ENCODE measurements around the gene SH3RF3. TPM values are rescaled to one million over a fixed set of nuclear protein-coding genes. Genes with fewer than 3 reads are reported as not detected.
A peak's percentile ranks its signal among the peaks of the same experiment; 100 is the strongest.

The SH3RF3 gene
- total RNA-seq, 2 experiments from 2014 or later: 0.31 to 0.36 TPM

DNA sequence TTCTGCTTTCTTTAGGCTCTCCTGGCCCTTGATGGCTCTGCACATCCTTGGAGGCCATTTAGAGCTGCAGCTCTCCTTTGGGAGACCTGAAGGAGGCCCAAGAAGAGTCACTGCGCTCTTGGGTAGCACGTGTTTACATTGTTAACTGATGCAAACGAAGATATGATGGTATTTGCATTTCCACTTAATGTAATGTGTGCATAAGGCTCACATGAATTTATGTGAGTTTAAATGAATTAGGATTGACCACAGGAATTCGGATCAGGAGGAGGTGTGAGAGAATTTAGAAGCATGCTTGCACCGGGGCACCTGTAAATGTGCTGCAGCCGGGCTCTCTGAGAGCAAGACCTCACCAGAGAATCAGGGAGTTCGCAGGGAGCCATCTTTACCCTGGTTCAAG lies 7.5 kb downstream of the SH3RF3 start:
- H3K4me3 Mint-ChIP-seq: no peak overlapping the region
- H3K27me3 Mint-ChIP-seq: peaks cover 9% of the 10 kb centered on the region
- H3K4me1 Mint-ChIP-seq: peaks cover 8% of the 10 kb centered on the region
- H3K27ac Mint-ChIP-seq: no peak overlapping the region
- no peak for ATAC-seq (ENCODE audit: low read depth)
- POLR2A ChIA-PET: no interaction called here
- no peaks in the 10 kb centered on the region for H3K9me3 Mint-ChIP-seq
- DNase-seq: no peak
- H3K36me3 Mint-ChIP-seq: no peaks in the 10 kb centered on the region

DNA sequence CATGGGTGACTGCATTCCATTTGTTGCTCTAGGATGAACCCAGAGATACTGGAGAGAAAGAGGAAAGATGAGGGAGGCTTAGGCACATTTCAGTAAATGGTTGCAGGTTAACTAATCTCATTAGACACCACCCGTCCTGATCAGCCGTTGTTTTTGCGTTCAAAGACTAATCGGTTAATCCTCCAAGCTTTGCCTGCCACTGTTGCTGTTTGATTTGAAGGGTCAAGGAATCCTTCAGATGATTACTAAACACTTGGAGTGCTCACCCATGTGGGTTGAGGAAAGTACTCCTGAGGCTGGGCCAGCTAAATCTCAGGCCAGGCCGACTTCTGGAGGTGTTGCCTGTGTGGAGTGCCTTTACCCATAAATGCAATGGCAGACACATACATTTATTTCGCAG lies 8.6 kb downstream of the SH3RF3 start:
- no peak for ATAC-seq (ENCODE audit: low read depth)
- H3K4me1 Mint-ChIP-seq: peaks cover 9% of the 10 kb centered on the region
- H3K4me3 Mint-ChIP-seq: no peak overlapping the region
- POLR2A ChIA-PET: no interaction called here
- no peaks in the 10 kb centered on the region for H3K36me3 Mint-ChIP-seq
- H3K27me3 Mint-ChIP-seq: peaks cover 9% of the 10 kb centered on the region
- no peak for DNase-seq
- no peak overlapping the region for H3K27ac Mint-ChIP-seq
- no peaks in the 10 kb centered on the region for H3K9me3 Mint-ChIP-seq

DNA sequence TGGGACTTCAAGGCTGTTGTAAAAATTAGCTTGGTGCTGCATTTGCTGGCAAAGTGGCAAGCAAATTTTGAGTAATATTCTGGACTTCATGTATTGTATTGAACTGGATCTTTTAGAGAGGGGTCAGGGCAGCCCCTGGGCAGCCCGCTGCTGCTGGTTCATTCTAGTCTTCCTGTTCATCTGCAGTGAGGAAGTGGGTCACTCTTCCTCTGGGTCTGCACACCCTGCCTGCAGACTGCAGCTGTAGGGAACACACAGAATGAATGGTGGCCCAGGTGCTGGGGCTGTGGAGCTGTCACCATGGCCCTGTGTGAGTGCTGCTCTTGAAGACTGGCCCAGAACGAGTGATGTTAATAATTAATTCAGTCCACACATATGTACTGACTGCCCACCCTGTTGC lies 9.4 kb downstream of the SH3RF3 start:
- POLR2A ChIA-PET: no interaction called here
- H3K4me3 Mint-ChIP-seq: no peak overlapping the region
- DNase-seq (no peak), ATAC-seq (ENCODE audit: low read depth) (no peak)
- H3K4me1 Mint-ChIP-seq: peaks cover 10% of the 10 kb centered on the region
- no peak overlapping the region for H3K27ac Mint-ChIP-seq
- H3K36me3 Mint-ChIP-seq: no peaks in the 10 kb centered on the region
- no peaks in the 10 kb centered on the region for H3K9me3 Mint-ChIP-seq
- peaks cover 9% of the 10 kb centered on the region for H3K27me3 Mint-ChIP-seq

DNA sequence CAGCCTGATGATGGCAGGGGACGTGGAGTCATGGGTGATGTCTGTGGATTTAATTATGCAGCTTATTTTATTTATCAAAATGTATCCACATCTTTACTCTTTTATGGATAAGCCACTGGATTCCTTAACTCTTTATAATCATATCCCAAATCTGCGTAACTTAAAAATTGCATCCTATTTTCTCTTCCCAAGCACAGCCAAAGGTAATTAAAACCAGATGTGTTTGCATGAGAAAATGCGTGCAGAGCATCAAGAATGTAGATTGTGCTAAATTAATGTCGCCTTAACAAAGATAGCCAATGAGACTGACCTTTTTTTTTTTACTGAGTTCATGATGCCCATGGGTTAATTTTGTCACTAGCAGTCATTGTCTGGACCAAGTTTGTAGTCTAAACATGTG lies 10.0 kb downstream of the SH3RF3 start:
- POLR2A ChIA-PET: no interaction called here
- H3K4me3 Mint-ChIP-seq: no peak overlapping the region
- peaks cover 13% of the 10 kb centered on the region for H3K4me1 Mint-ChIP-seq
- DNase-seq (no peak), ATAC-seq (ENCODE audit: low read depth) (no peak)
- no peak overlapping the region for H3K27ac Mint-ChIP-seq
- H3K9me3 Mint-ChIP-seq: no peaks in the 10 kb centered on the region
- H3K27me3 Mint-ChIP-seq: peaks cover 9% of the 10 kb centered on the region
- H3K36me3 Mint-ChIP-seq: no peaks in the 10 kb centered on the region

DNA sequence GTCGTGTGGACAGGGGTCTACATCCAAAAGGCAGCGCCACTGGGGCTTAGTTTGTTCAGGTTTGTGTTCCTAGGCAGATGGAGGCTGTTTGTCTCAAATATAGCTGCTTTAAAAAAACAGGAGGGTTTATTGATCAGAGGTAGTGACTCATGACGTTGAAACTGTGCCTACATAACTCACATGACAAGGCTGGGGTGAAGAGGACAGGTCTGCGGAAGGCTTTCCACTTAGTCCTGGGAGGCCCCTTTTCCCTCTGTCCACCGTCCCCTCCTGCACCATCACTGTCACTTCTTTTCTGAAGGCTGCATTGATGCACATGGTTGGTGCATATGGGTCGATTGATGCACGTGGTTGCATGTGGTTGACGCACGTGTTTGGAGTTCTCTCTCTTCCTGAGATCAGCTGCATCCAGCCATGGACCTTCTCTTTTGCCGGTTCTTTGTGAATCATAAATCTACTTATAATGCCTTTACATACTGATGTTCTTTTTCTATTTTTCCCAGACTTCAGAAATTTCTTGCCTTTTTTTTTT lies 10.9 kb downstream of the SH3RF3 start:
- Mint-ChIP-seq H3K4me1 (peaks cover 13% of the 10 kb centered on the region), H3K4me3 (no peak overlapping the region), H3K27ac (no peak overlapping the region), H3K36me3 (no peaks in the 10 kb centered on the region), H3K27me3 (peaks cover 6% of the 10 kb centered on the region), H3K9me3 (no peaks in the 10 kb centered on the region)
- DNase-seq (no peak), ATAC-seq (ENCODE audit: low read depth) (no peak)
- POLR2A ChIA-PET: no interaction called here

DNA sequence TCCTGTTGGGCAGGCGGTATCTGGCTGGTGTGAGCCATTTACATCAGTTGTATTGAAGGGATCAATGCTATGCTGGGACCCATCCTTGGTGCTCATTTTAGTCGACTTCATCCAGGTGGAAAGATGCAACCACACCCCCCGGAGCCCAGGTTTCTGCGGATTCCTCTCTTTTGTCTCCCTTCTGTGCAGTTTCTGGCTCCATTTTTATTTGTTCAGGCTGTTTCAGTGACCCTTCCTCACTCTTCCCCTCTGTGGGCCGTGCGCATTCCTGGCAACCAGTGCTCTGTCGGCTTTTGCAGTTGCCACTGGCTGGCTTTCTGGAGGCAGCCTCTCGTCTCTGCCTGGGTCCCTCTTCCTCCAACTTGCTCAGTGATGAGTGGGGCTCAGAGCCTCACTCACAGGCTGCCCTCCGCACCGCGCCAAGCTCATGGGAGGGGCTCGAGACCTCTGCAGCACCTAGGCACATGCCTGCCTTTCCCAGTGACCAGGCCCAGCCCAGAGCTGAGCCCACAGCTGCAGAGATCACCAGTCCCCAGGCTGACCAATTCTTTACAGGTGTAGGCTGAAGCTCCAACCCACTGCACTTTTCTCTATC lies 12.1 kb downstream of the SH3RF3 start:
- peaks cover 6% of the 10 kb centered on the region for H3K27me3 Mint-ChIP-seq
- no peaks in the 10 kb centered on the region for H3K9me3 Mint-ChIP-seq
- peaks cover 13% of the 10 kb centered on the region for H3K4me1 Mint-ChIP-seq
- POLR2A ChIA-PET: no interaction called here
- DNase-seq (no peak), ATAC-seq (ENCODE audit: low read depth) (no peak)
- H3K36me3 Mint-ChIP-seq: no peaks in the 10 kb centered on the region
- H3K27ac Mint-ChIP-seq: no peak overlapping the region
- no peak overlapping the region for H3K4me3 Mint-ChIP-seq

DNA sequence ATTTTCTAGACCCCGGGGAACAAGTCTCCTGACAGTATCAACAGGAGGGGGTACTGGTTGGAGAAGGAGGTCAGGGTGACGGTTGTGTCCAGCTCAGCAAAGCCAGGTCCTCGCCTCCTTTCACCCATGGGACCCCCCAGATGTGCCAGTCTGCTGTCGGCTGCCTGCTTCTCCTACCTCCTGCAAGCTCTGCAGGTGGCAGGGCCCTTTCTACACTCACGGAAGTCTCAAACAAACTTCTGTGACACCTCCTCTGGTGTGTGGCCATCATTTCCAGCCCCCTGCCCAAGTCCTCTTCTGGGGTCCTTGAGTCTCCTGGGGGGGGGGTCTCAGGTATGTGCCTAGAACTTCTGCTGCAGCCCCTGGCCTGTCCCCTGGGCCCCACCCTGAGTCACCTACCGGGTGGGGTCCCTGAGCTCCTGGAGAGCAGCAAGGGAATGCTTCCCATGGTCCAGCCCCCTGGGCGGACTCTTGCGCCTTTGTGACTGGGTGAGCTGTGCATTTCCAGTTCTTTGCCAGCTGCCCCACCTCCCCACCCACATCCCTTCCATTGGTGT lies 12.8 kb downstream of the SH3RF3 start:
- Mint-ChIP-seq H3K4me3 (no peak overlapping the region), H3K4me1 (peaks cover 13% of the 10 kb centered on the region), H3K36me3 (no peaks in the 10 kb centered on the region), H3K27ac (no peak overlapping the region), H3K9me3 (no peaks in the 10 kb centered on the region), H3K27me3 (peaks cover 7% of the 10 kb centered on the region)
- no peak for ATAC-seq (ENCODE audit: low read depth)
- POLR2A ChIA-PET: no interaction called here
- DNase-seq: no peak

DNA sequence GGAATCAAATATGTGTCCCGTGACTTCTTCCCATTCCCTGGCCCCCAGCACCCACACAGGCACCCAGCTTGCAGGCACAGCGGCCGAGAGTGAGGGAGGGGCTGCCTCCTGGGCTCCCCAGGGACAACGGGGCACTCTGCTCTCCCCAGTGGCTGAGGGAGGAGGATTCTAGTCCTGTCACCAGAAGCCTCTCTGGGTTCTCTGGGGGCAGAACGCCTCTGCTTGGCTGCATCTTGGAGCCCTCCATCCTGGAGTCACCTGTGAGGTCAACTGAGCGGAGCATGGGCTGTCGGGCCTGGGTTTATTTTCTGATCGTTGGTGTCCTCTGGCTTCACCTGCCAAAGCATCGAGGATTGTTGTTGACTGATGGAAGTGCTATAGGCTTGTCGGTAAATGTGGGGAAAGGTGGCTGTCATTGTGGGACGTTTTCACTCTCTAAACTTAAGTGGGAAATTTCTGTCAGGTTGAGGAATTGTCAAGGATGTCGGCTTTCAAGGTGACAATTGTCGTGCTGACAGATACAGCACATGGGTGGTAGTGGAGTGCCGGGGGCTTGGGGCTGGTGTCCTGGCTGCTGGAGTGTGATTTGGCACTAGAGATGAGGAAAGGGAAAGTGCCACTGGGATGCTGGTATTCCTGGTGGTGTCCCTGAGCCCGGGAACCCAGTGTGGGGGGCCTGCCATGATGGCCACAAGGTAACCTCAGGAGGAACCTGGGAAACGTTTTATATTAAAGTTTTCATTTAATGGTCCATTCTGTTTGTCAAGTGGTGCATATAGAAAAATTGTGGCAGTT lies 13.6 kb downstream of the SH3RF3 start:
- DNase-seq (no peak), ATAC-seq (ENCODE audit: low read depth) (no peak)
- POLR2A ChIA-PET: no interaction called here
- no peaks in the 10 kb centered on the region for H3K9me3 Mint-ChIP-seq
- no peaks in the 10 kb centered on the region for H3K36me3 Mint-ChIP-seq
- H3K27ac Mint-ChIP-seq: no peak overlapping the region
- H3K27me3 Mint-ChIP-seq: peaks cover 6% of the 10 kb centered on the region
- peaks cover 13% of the 10 kb centered on the region for H3K4me1 Mint-ChIP-seq
- no peak overlapping the region for H3K4me3 Mint-ChIP-seq

DNA sequence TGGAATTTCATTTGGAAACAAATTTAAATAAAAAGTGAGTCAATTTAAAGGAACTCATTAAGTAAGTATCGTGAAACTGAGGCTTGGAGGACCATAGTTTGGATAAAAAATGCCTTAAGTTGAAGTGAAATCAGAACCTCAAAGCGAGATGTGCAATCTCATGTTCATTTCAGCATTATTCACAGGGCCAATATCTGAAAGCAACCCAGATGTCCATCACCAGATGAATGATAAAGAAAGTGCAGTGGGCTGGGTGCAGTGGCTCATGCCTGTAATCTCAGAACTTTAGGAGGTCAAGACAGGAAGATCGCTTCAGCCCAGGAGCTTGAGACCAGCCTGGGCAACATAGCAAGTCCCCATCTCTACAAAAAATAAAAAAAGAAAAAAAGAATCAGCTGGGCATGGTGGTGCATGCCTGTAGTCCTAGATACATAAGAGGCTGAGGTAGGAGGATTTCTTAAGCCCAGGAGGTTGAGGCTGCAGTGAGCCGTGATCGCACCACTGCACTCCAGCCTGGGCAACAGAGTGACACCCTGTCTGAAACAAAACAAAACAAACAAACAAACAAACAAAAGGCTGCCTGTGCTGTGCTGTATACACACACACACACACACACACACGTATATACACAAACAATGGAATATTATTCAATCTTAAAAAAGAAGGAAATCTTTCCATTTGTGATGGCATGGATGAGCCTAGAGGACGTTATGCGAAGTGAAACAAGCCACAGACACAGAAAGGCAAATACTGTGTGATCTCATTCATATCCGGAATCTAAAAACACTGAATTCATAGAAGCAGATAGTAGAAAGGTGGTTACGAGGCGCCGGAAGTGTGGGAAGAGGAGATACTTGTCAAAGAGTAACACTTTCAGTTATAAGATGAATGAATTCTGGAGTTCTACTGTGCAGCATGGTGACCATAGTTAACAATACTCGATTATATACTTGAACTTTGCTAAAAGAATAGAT lies 14.5 kb downstream of the SH3RF3 start:
- ATAC-seq (ENCODE audit: low read depth): peak; percentile 76
- Mint-ChIP-seq H3K27me3 (peaks cover 6% of the 10 kb centered on the region), H3K9me3 (no peaks in the 10 kb centered on the region), H3K36me3 (no peaks in the 10 kb centered on the region), H3K4me1 (peaks cover 8% of the 10 kb centered on the region), H3K4me3 (peak overlapping the region; percentile 44), H3K27ac (peak overlapping the region; percentile 58)
- POLR2A ChIA-PET: no interaction called here
- no peak for DNase-seq

DNA sequence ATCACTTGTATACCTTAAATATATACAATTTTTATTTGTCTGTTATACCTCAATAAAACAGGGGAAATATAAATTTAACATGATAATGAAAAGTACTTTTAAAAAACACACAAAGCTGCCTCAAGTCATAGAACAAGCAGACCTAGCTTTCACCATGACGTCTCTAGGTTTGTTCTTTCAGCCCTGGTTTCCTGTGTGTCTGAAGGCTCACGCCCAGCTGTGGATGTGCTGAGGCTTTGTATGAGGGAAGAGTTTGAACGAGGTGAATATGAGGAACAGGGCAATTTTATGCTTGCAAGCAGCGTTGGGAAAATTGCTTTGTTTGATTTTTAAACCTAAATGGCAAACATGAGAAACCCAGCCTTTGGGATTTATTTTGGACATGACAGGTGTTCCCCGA lies 15.3 kb downstream of the SH3RF3 start:
- Mint-ChIP-seq H3K4me1 (peaks cover 5% of the 10 kb centered on the region), H3K4me3 (no peak overlapping the region), H3K27me3 (peaks cover 6% of the 10 kb centered on the region), H3K27ac (peak overlapping the region; percentile 73), H3K36me3 (no peaks in the 10 kb centered on the region), H3K9me3 (no peaks in the 10 kb centered on the region)
- DNase-seq: no peak
- peak; percentile 83 for ATAC-seq (ENCODE audit: low read depth)
- POLR2A ChIA-PET: no interaction called here

DNA sequence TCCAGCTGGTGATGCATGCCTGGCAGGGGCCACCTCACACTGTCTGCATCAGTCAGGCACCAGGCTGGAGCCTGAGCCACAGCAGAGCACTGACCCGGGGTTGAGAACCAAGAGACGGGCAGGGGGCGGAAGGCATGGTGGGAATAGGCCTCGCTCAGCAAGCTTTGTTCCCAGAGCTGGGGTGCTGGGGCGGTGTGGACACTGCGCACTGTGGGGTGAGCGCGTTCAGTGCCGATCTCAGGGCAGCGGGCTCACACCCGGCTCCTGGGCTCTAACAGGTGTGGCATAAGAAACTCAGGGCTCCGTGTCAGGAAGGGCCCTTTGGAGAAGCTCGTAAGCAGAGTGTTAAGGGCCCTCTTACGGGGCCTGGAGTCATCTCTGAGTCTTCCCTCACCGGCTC lies 15.7 kb downstream of the SH3RF3 start:
- peaks cover 6% of the 10 kb centered on the region for H3K27me3 Mint-ChIP-seq
- H3K36me3 Mint-ChIP-seq: no peaks in the 10 kb centered on the region
- H3K4me3 Mint-ChIP-seq: no peak overlapping the region
- no peaks in the 10 kb centered on the region for H3K9me3 Mint-ChIP-seq
- H3K27ac Mint-ChIP-seq: peak overlapping the region; percentile 73
- ATAC-seq (ENCODE audit: low read depth) (peak; percentile 17), DNase-seq (no peak)
- POLR2A ChIA-PET: no interaction called here
- peaks cover 4% of the 10 kb centered on the region for H3K4me1 Mint-ChIP-seq

DNA sequence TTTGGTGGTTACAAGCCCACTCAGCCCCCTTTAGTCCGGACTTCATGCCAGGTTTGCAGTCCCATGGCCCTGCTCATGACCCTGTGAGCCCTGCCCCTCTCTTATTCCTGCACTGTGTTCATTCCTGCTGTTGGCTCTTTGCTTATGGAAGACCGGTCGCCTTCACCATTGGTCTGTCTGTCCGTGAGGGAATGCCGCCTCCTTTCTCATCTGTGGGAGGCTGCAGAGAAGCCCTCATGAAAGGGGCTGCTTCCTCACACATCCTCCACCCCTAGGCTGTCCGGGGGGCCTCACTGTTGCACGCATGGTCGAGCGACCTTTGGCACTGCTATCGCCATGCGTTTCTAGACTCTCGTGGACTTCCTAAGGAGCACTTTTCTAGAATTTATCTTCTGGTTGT lies 16.3 kb downstream of the SH3RF3 start:
- Mint-ChIP-seq H3K36me3 (no peaks in the 10 kb centered on the region), H3K27ac (no peak overlapping the region), H3K4me3 (no peak overlapping the region), H3K4me1 (peaks cover 7% of the 10 kb centered on the region), H3K9me3 (no peaks in the 10 kb centered on the region), H3K27me3 (peaks cover 6% of the 10 kb centered on the region)
- ATAC-seq (ENCODE audit: low read depth) (no peak), DNase-seq (no peak)
- POLR2A ChIA-PET: no interaction called here

DNA sequence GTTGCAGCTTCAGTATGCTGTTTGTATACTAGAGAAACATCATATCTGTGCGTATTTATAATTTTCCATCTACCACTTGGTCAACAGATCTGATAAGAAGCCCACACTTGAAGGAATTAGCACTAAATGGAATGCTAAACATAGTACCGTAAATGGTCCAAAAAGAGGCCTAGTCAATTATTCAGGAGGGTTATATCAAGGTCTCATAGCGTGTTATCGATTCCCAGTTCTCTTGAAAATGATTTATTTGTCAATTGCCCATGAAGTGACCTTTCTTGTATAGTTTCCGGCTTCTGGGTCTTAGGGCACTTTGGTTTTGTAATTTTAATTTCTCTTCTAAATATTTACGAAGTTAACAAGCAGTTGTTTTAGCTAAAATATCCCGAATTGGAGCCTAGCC lies 18.4 kb downstream of the SH3RF3 start:
- H3K4me1 Mint-ChIP-seq: peaks cover 11% of the 10 kb centered on the region
- ATAC-seq (ENCODE audit: low read depth): no peak
- POLR2A ChIA-PET: no interaction called here
- no peak for DNase-seq
- no peak overlapping the region for H3K27ac Mint-ChIP-seq
- H3K36me3 Mint-ChIP-seq: no peaks in the 10 kb centered on the region
- H3K27me3 Mint-ChIP-seq: peaks cover 4% of the 10 kb centered on the region
- no peaks in the 10 kb centered on the region for H3K9me3 Mint-ChIP-seq
- no peak overlapping the region for H3K4me3 Mint-ChIP-seq
